Femur (tissue), 1 donor: ENCODE results near the gene ENOX1.

ENCODE experiments used
- DNase-seq: peaks from one replicate; pipeline ENCODE4 v3.0.0-alpha.2; 2017

ENOX1 gene

GRCh38 chr13:43664700-43665191 is 122.0 kb downstream of the ENOX1 start:
- peak; percentile 21 for DNase-seq

GRCh38 chr13:43663474-43664090 is 123.2 kb downstream of the ENOX1 start:
- DNase-seq, result no peak

GRCh38 chr13:43662976-43663375 is 123.8 kb downstream of the ENOX1 start:
- no peak for DNase-seq

- no peak for DNase-seq
Observed at GRCh38 chr13:43661161-43661830, 125.5 kb downstream of the ENOX1 start.

- DNase-seq, result no peak
Observed at GRCh38 chr13:43657485-43657884, 129.3 kb downstream of the ENOX1 start.

- no peak for DNase-seq
Observed at GRCh38 chr13:43653980-43654379, 132.8 kb downstream of the ENOX1 start.

GRCh38 chr13:43653395-43653794 is 133.4 kb downstream of the ENOX1 start:
- DNase-seq, result no peak

GRCh38 chr13:43652760-43653159 is 134.0 kb downstream of the ENOX1 start:
- DNase-seq, result no peak

- no peak for DNase-seq
Observed at GRCh38 chr13:43650882-43651281, 135.9 kb downstream of the ENOX1 start.

GRCh38 chr13:43648733-43649132 is 138.0 kb downstream of the ENOX1 start:
- no peak for DNase-seq

GRCh38 chr13:43647471-43647870 is 139.3 kb downstream of the ENOX1 start:
- DNase-seq, result no peak

- no peak for DNase-seq
Observed at GRCh38 chr13:43640476-43640875, 146.3 kb downstream of the ENOX1 start.

- no peak for DNase-seq
Observed at GRCh38 chr13:43631106-43631505, 155.7 kb downstream of the ENOX1 start.

- no peak for DNase-seq
Observed at GRCh38 chr13:43629691-43630480, 156.9 kb downstream of the ENOX1 start.

GRCh38 chr13:43626994-43627393 is 159.8 kb downstream of the ENOX1 start:
- no peak for DNase-seq

GRCh38 chr13:43614063-43614462 is 172.7 kb downstream of the ENOX1 start:
- no peak for DNase-seq

GRCh38 chr13:43611281-43612273 is 175.2 kb downstream of the ENOX1 start:
- DNase-seq, result peak; percentile 61

- DNase-seq, result no peak
Observed at GRCh38 chr13:43608400-43609137, 178.2 kb downstream of the ENOX1 start.

- DNase-seq, result no peak
Observed at GRCh38 chr13:43597599-43597945, 189.2 kb downstream of the ENOX1 start.

GRCh38 chr13:43596924-43597598 is 189.7 kb downstream of the ENOX1 start:
- DNase-seq, result no peak

- no peak for DNase-seq
Observed at GRCh38 chr13:43596006-43596405, 190.8 kb downstream of the ENOX1 start.
